Loucy (cell line): ENCODE results near the gene FBP2.

Experiments
- H2AFZ ChIP-seq: fragments of 200-600 bp; sonication (generic); 2 replicates; pipeline ENCODE4 v1.6.0; 2016; ENCODE audit warnings: antibody characterized with exemption, mild to moderate bottlenecking, low read length, moderate library complexity
- H3F3A ChIP-seq: fragments of 200-600 bp; 2 replicates; pipeline ENCODE4 v1.6.0; 2016; ENCODE audit warnings: antibody characterized with exemption, low read depth, mild to moderate bottlenecking
- H3K27me3 ChIP-seq: fragments of 200-600 bp; sonication (generic); 2 replicates; pipeline ENCODE4 v1.6.1; 2014; ENCODE audit warnings: low read length, mild to moderate bottlenecking; ENCODE audit not compliant: insufficient read depth, poor library complexity, severe bottlenecking
- H3K36me3 ChIP-seq: fragments of 200-600 bp; sonication (generic); 2 replicates; pipeline ENCODE4 v1.6.1; 2016; ENCODE audit warnings: low read length; ENCODE audit not compliant: insufficient read depth
- H3K4me1 ChIP-seq: fragments of 200-600 bp; sonication (generic); 2 replicates; pipeline ENCODE4 v1.5.1; 2014; ENCODE audit warnings: low read length, mild to moderate bottlenecking; ENCODE audit not compliant: insufficient read depth, poor library complexity, severe bottlenecking
- H3K4me2 ChIP-seq: fragments of 200-600 bp; sonication (generic); 2 replicates; pipeline ENCODE4 v1.6.0; 2014; ENCODE audit warnings: antibody characterized with exemption, low read length, low read depth, mild to moderate bottlenecking; ENCODE audit not compliant: poor library complexity, severe bottlenecking
- H3K4me3 ChIP-seq: fragments of 200-600 bp; sonication (generic); 2 replicates; pipeline ENCODE4 v1.5.1; 2014; ENCODE audit warnings: low read length, mild to moderate bottlenecking, mixed read lengths; ENCODE audit not compliant: poor library complexity, severe bottlenecking
- H3K79me2 ChIP-seq: fragments of 200-600 bp; sonication (generic); 2 replicates; pipeline ENCODE4 v1.6.1; 2014; ENCODE audit warnings: low read length; ENCODE audit not compliant: insufficient read depth
- H3K9ac ChIP-seq: fragments of 200-600 bp; sonication (generic); 2 replicates; pipeline ENCODE4 v1.6.0; 2014; ENCODE audit warnings: mild to moderate bottlenecking, low read depth, low read length, moderate library complexity; ENCODE audit not compliant: poor library complexity, severe bottlenecking
- H3K9me2 ChIP-seq: fragments of 200-600 bp; sonication (generic); replicated peaks from 2 replicates; pipeline ENCODE4 v1.6.1; 2016; ENCODE audit warnings: low read depth, low read length, mixed read lengths
- H3K9me3 ChIP-seq: fragments of 200-600 bp; sonication (generic); 2 replicates; pipeline ENCODE4 v1.6.1; 2014; ENCODE audit warnings: mild to moderate bottlenecking, antibody characterized with exemption, low read length, low read depth; ENCODE audit not compliant: insufficient read depth
- H4K20me1 ChIP-seq: fragments of 200-600 bp; sonication (generic); 2 replicates; pipeline ENCODE4 v1.6.0; 2014; ENCODE audit warnings: antibody characterized with exemption, low read length, mild to moderate bottlenecking; ENCODE audit not compliant: insufficient read depth, poor library complexity, severe bottlenecking
- CTCF ChIP-seq: fragments of 200-600 bp; sonication (generic); conservative IDR thresholded peaks from 2 replicates; pipeline ENCODE4 v1.5.1; 2014; ENCODE audit warnings: mild to moderate bottlenecking, antibody characterized with exemption, low read length
- EZH2phosphoT487 ChIP-seq: fragments of 200-600 bp; IDR thresholded peaks from 2 replicates; pipeline ENCODE4 v1.6.1; 2018; ENCODE audit warnings: antibody characterized with exemption, mild to moderate bottlenecking, moderate library complexity, borderline replicate concordance

Gene FBP2

GRCh38 chr9:94639999-94640376 lies 46.4 kb upstream of the FBP2 start:
- Histone ChIP-seq H3K79me2 (no peaks in the 10 kb centered on the region), H3K9me2 (no peaks in the 10 kb centered on the region), H3K36me3 (no peaks in the 10 kb centered on the region), H4K20me1 (no peaks in the 10 kb centered on the region), H3K4me1 (no peaks in the 10 kb centered on the region), H3K4me2 (no peak overlapping the region), H3K27me3 (no peaks in the 10 kb centered on the region), H3K4me3 (no peak overlapping the region), H3K9ac (no peak overlapping the region), H2AFZ (no peak overlapping the region), H3K9me3 (no peaks in the 10 kb centered on the region), H3F3A (no peaks in the 10 kb centered on the region)
- TF ChIP-seq EZH2phosphoT487 = no peak
- no peak for TF ChIP-seq CTCF

GRCh38 chr9:94639061-94639998 lies 45.7 kb upstream of the FBP2 start, which contains the start of gene FBP1:
Gene FBP1, minus strand, starts transcription at chr9:94639518. Its CDS starts 208 bp downstream, at chr9:94639310.
- Histone ChIP-seq H3K4me3 (no peak within 1 kb of the TSS), H3K9me2 (no peaks in the 10 kb centered on the region), H3K9ac (no peak within 1 kb of the TSS), H3K4me1 (no peaks in the 10 kb centered on the region), H3F3A (no peaks in the 10 kb centered on the region), H3K9me3 (no peaks in the 10 kb centered on the region), H2AFZ (no peak within 1 kb of the TSS), H3K79me2 (no peaks in the 10 kb centered on the region), H3K27me3 (no peaks in the 10 kb centered on the region), H3K36me3 (no peaks in the 10 kb centered on the region), H4K20me1 (no peaks in the 10 kb centered on the region), H3K4me2 (no peak within 1 kb of the TSS)
- no peak for TF ChIP-seq CTCF
- no peak for TF ChIP-seq EZH2phosphoT487

- H3K27me3 ChIP-seq = no peaks in the 10 kb centered on the region
- no peak overlapping the region for H3K4me3 ChIP-seq
- no peak for TF ChIP-seq EZH2phosphoT487
- TF ChIP-seq CTCF = no peak
- H3K9me2 ChIP-seq = no peaks in the 10 kb centered on the region
- no peak overlapping the region for H3K4me2 ChIP-seq
- no peak overlapping the region for H2AFZ ChIP-seq
- no peaks in the 10 kb centered on the region for H3F3A ChIP-seq
- no peaks in the 10 kb centered on the region for H3K9me3 ChIP-seq
- H3K9ac ChIP-seq = no peak overlapping the region
- H4K20me1 ChIP-seq = no peaks in the 10 kb centered on the region
- H3K79me2 ChIP-seq = no peaks in the 10 kb centered on the region
- H3K4me1 ChIP-seq = no peaks in the 10 kb centered on the region
- no peaks in the 10 kb centered on the region for H3K36me3 ChIP-seq
These were observed 44.9 kb upstream of the FBP2 start for GRCh38 chr9:94638335-94639060.
